ENCODE measurements around the gene SHE.

Gene SHE

DNA sequence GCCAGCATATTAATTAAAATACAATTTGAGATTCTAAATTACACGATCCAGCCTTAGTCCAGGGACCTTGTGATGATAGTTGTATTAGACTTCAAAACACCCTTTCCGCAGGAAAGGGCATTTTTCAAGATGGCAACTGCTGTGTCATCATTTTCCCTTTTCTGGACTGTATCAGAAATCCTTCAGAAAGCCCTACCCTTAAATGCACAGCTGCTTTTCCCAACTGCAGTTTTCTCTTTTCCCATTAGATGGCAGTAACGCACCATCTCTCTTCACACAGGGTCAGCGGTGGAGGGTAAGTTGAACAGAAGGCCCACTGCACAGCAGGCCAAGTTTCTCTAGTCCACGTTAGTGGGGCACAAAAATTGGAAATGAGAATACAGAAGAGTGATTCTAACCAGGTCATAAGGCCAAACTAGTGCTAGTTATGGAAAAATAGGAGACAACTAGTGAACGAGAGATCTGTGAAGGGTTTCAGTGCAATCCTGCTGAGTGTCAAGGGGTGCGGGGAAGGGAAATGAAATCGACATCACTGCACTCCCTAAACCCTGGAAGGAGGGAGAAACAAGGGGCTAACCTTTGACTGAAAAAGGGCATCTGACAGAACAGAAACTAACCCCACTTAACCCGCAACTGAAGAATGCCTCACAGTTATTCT is 22.3 kb downstream of the SHE start:
- Histone ChIP-seq H3K4me1 (ENCODE audit: insufficient read depth, low read length) (no peaks in the 10 kb centered on the region), H3K4me3 (ENCODE audit: low read depth in 1 of 2, low read length in 2 of 2) (no peak overlapping the region), H3K27ac (ENCODE audit: low read length) (no peak overlapping the region), H3K27me3 (ENCODE audit: insufficient read depth, low read length, poor library complexity) (peaks cover 3% of the 10 kb centered on the region), H3K36me3 (ENCODE audit: insufficient read depth, low read length) (no peaks in the 10 kb centered on the region), H2AFZ (ENCODE audit: low read depth, low read length) (no peak overlapping the region), H4K20me1 (ENCODE audit: insufficient read depth, low read length) (no peaks in the 10 kb centered on the region), H3K4me2 (ENCODE audit: insufficient read depth, low read length) (no peak overlapping the region), H3K9ac (ENCODE audit: low read depth, low read length) (no peak overlapping the region), H3K79me2 (ENCODE audit: insufficient read depth, low read length) (no peaks in the 10 kb centered on the region), H3K9me3 (ENCODE audit: insufficient read depth, low read length, severe bottlenecking) (no peaks in the 10 kb centered on the region)
- TF ChIP-seq, protein P1, sequence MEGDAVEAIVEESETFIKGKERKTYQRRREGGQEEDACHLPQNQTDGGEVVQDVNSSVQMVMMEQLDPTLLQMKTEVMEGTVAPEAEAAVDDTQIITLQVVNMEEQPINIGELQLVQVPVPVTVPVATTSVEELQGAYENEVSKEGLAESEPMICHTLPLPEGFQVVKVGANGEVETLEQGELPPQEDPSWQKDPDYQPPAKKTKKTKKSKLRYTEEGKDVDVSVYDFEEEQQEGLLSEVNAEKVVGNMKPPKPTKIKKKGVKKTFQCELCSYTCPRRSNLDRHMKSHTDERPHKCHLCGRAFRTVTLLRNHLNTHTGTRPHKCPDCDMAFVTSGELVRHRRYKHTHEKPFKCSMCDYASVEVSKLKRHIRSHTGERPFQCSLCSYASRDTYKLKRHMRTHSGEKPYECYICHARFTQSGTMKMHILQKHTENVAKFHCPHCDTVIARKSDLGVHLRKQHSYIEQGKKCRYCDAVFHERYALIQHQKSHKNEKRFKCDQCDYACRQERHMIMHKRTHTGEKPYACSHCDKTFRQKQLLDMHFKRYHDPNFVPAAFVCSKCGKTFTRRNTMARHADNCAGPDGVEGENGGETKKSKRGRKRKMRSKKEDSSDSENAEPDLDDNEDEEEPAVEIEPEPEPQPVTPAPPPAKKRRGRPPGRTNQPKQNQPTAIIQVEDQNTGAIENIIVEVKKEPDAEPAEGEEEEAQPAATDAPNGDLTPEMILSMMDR (IDR thresholded peaks at IDR 0.05; ENCODE audit: borderline replicate concordance, extremely low read depth, low read length, poor library complexity, severe bottlenecking) = peak; percentile 98
- no peak for TF ChIP-seq EZH2 (IDR thresholded peaks at IDR 0.05; ENCODE audit: borderline replicate concordance, low read depth, low read length, severe bottlenecking)
- DNase-seq = peak; percentile 69
- peak; percentile 99 for ATAC-seq (ENCODE audit: insufficient read depth, low read depth)

DNA sequence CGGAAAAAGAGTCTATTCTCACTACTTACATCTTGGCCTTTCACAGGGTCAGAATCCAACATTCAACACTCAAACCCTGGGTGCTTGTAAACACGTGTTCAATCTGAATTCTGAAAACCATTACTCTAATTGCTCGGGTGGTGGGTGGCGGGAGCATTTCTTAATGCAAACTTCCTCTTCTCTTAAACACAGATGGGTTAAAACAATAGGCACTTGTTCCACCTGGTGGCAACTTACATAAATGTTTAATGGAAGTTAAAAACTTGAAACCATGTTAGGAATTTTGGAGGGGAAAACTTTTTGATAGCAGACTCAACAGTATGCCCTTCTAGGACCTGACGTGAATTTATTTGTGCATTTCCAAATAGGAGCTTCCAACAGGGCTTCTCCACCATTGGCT is 23.6 kb downstream of the SHE start:
- Histone ChIP-seq H2AFZ (ENCODE audit: low read depth, low read length) (no peak overlapping the region), H3K4me3 (ENCODE audit: low read depth in 1 of 2, low read length in 2 of 2) (no peak overlapping the region), H3K27me3 (ENCODE audit: insufficient read depth, low read length, poor library complexity) (peaks cover 5% of the 10 kb centered on the region), H3K36me3 (ENCODE audit: insufficient read depth, low read length) (no peaks in the 10 kb centered on the region), H3K4me1 (ENCODE audit: insufficient read depth, low read length) (no peaks in the 10 kb centered on the region), H3K27ac (ENCODE audit: low read length) (no peak overlapping the region), H3K9me3 (ENCODE audit: insufficient read depth, low read length, severe bottlenecking) (no peaks in the 10 kb centered on the region), H3K9ac (ENCODE audit: low read depth, low read length) (no peak overlapping the region), H3K4me2 (ENCODE audit: insufficient read depth, low read length) (no peak overlapping the region), H4K20me1 (ENCODE audit: insufficient read depth, low read length) (no peaks in the 10 kb centered on the region), H3K79me2 (ENCODE audit: insufficient read depth, low read length) (no peaks in the 10 kb centered on the region)
- TF ChIP-seq, protein P1 (IDR thresholded peaks at IDR 0.05; ENCODE audit: borderline replicate concordance, extremely low read depth, low read length, poor library complexity, severe bottlenecking) = no peak
- TF ChIP-seq EZH2 (IDR thresholded peaks at IDR 0.05; ENCODE audit: borderline replicate concordance, low read depth, low read length, severe bottlenecking) = no peak
- DNase-seq = no peak
- no peak for ATAC-seq (ENCODE audit: insufficient read depth, low read depth)

DNA sequence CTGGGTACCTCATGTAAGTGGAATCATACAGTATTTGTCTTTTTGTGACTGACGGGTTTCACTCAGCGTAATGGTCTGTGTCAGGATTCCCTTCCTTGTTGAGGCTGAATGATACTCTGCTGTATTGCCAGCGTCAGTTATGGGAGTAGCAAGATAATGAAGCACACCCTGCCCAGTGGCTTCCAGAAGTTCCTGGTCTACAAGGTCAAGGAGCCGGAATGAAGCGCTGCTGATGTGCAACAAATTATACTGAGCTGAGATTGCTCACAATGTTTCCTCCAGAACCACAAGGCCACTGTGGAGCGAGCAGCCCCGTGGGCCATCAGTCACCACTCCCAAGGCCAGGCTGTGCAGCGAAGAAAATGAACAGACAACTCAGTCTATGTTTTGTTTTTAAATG is 24.2 kb downstream of the SHE start:
- Histone ChIP-seq H3K27me3 (ENCODE audit: insufficient read depth, low read length, poor library complexity) (peaks cover 5% of the 10 kb centered on the region), H3K4me1 (ENCODE audit: insufficient read depth, low read length) (no peaks in the 10 kb centered on the region), H2AFZ (ENCODE audit: low read depth, low read length) (no peak overlapping the region), H3K27ac (ENCODE audit: low read length) (no peak overlapping the region), H3K9ac (ENCODE audit: low read depth, low read length) (no peak overlapping the region), H3K9me3 (ENCODE audit: insufficient read depth, low read length, severe bottlenecking) (no peaks in the 10 kb centered on the region), H3K4me3 (ENCODE audit: low read depth in 1 of 2, low read length in 2 of 2) (no peak overlapping the region), H4K20me1 (ENCODE audit: insufficient read depth, low read length) (no peaks in the 10 kb centered on the region), H3K4me2 (ENCODE audit: insufficient read depth, low read length) (no peak overlapping the region), H3K36me3 (ENCODE audit: insufficient read depth, low read length) (no peaks in the 10 kb centered on the region), H3K79me2 (ENCODE audit: insufficient read depth, low read length) (no peaks in the 10 kb centered on the region)
- TF ChIP-seq EZH2 (IDR thresholded peaks at IDR 0.05; ENCODE audit: borderline replicate concordance, low read depth, low read length, severe bottlenecking) = no peak
- DNase-seq (no peak), ATAC-seq (ENCODE audit: insufficient read depth, low read depth) (no peak)

DNA sequence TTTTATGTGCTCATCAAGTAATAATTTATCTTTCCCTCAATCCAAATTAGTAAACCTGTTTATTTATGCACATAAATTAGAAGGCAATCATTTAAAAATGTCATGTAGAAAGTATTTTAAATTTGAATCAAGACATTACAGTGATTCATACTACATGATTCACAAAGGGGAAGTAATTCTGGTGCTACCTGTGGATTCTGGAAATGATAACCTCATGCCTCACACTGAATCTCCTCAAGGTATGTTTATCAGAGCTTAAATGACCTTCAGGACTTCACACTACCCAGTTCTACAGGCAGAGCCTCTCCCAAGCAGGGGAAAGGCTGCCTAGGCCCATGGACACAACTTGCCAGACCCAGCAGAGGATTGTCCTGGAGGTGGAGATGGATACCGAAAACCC is 25.4 kb downstream of the SHE start:
- no peak overlapping the region for H3K9ac ChIP-seq (ENCODE audit: low read depth, low read length)
- no peaks in the 10 kb centered on the region for H3K4me1 ChIP-seq (ENCODE audit: insufficient read depth, low read length)
- DNase-seq = no peak
- no peak for ATAC-seq (ENCODE audit: insufficient read depth, low read depth)
- TF ChIP-seq, protein P1 (IDR thresholded peaks at IDR 0.05; ENCODE audit: borderline replicate concordance, extremely low read depth, low read length, poor library complexity, severe bottlenecking) = no peak
- TF ChIP-seq EZH2 (IDR thresholded peaks at IDR 0.05; ENCODE audit: borderline replicate concordance, low read depth, low read length, severe bottlenecking) = no peak
- H3K79me2 ChIP-seq (ENCODE audit: insufficient read depth, low read length) = no peaks in the 10 kb centered on the region
- H3K36me3 ChIP-seq (ENCODE audit: insufficient read depth, low read length) = no peaks in the 10 kb centered on the region
- no peaks in the 10 kb centered on the region for H3K9me3 ChIP-seq (ENCODE audit: insufficient read depth, low read length, severe bottlenecking)
- no peak overlapping the region for H2AFZ ChIP-seq (ENCODE audit: low read depth, low read length)
- no peak overlapping the region for H3K4me3 ChIP-seq (ENCODE audit: low read depth in 1 of 2, low read length in 2 of 2)
- no peak overlapping the region for H3K4me2 ChIP-seq (ENCODE audit: insufficient read depth, low read length)
- peaks cover 5% of the 10 kb centered on the region for H3K27me3 ChIP-seq (ENCODE audit: insufficient read depth, low read length, poor library complexity)
- no peak overlapping the region for H3K27ac ChIP-seq (ENCODE audit: low read length)
- no peaks in the 10 kb centered on the region for H4K20me1 ChIP-seq (ENCODE audit: insufficient read depth, low read length)
